NCI-H2029 (cell line): Measurements from ENCODE around the gene ZBED6.
"Not testable (repeated sequence)": the region's sequence is repeated elsewhere in the genome, so short reads cannot be mapped to it uniquely, and the experiment has no call there.

Experiments used
- DNase-seq: peaks from one replicate; lab custom pipeline; 2025; lab: John Stamatoyannopoulos, UW

ZBED6 gene

DNA sequence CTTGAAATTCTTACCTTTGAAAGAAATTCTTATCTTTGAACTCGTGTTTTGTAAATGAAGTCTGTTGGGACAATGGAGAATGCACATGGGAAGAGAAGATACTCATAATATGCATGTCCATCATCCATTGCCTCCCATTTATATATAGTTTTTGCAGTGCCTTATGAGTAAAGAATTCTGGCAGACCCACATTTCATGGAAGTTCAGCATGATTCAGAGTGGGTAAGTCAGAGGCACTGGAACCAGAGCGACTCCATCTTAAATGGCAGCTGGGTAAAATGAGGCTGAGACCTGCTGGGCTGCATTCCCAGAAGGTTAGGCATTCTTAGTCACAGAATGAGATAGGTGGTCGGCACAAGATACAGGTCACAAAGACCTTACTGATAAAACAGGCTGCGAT is 16.6 kb upstream of the ZBED6 start:
- no peak for DNase-seq

DNA sequence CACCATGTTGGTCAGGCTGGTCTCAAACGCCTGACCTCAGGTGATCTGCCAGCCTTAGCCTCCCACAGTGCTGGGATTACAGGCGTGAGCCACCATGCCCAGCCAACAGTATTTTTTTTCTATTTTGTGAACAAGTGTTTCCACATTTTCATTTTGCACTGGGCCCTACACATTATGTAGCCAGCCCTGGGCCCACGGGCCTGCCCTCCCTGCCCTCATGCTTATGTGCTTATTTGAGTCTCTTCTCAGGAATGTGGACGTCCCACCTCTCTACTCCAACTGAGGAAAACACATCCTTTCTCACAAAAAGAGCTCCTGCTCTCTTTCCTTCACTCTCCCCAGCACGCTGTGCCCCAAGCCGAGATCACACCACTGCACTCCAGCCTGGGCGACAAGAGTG is 13.5 kb upstream of the ZBED6 start:
- no peak for DNase-seq

DNA sequence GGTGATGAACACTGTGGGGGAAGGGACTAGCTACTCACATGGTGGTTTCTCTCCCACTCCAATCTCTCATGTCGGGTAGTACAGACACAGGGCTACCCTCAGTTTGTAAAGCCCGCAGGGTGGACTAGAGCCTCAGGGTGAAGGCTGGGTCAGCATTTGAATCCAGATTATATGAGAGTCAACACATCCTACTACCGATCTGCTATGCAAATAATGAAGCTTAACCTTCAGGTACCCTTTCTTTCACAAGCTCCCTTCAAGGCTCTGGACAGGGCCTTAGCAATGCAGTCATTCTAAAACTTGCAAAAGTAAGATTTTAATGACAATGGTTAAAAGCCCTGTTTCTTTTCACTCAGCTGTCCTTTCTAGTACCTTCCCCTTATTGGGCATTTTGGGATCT is 5.5 kb upstream of the ZBED6 start:
- DNase-seq, result no peak

DNA sequence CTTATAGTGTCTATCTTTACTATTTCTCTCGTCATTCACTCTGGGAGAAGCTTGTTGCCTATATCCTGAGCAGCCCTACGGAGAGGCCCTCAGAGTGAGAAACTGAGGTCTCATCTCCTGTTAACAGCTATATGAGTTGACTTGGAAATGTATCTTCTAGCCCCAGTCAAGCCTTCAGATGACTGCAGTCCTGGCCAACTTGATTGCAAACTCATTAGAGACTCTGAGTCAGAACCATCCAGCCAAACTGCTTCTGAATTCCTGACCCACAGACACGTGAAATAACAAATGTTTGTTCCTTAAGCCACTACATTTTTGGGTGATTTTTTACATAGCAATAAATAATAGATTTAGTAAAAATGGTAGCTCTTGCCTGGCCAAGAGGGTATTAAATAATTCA is 3.9 kb upstream of the ZBED6 start:
- no peak for DNase-seq

DNA sequence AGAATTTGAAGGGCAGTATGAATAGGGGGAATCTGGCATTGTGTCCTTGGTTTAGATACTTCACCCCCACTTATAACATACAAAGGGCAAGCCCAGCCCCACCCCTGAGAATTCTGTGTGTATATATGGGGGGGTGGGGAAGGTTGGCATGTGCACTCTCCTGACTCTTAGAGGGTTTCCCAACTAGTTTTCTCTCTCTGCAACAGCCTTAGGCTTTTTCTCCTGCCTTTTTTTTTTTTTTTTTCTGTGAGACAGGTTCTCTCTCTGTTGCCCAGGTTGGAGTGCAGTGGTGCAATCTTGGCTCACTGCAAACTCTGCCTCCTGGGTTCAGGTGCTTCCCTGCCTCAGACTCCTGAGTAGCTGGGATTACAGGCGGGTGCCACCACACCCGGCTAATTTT is 2.9 kb upstream of the ZBED6 start:
- DNase-seq, result no peak

DNA sequence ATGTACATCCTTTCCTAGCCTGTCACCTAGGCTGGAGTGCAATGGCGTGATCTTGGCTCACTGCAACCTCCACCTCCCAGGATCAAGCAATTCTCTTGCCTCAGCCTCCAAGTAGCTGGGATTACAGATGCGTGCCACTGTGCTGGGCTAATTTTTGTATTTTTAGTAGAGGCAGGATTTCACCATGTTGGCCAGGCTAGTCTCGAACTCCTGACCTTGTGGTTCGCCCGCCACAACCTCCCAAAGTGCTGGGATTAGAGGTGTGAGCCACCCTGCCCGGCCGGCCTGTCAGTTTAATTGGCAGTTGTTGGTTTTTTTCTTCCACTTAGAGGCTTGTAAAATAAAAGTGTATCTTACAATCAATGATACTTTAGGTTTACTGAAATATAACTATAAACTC is 1.9 kb upstream of the ZBED6 start:
- not testable (repeated sequence) for DNase-seq

DNA sequence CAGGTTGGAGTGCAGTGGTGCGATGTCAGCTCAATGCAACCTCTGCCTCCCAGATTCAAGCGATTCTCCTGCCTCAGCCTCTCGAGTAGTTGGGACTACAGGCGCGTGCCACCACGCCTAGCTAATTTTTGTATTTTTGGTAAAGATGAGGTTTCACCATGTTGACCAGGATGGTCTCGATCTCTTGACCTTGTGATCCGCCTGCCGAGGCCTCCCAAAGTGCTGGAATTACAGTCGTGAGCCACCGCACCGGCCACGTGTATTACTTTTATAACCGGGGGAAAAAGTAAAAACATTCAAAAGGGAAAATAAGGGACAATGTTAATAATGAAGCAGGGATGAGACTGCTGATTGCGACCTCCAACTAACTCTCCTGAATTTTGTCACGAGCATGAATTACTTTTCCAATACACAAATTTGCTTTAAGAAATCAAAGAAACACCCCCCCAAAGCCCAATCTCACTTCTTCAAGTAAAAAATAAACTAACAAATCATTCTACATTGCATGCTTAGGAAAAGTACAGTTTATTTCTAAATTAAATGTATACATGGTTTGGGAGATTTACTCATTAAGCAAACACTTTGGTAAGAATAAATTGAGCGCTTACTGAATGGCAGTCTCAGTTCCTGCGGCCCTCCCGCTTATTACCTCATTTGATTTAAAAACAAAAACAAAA is 521 bp upstream of the ZBED6 start:
- no peak for DNase-seq

DNA sequence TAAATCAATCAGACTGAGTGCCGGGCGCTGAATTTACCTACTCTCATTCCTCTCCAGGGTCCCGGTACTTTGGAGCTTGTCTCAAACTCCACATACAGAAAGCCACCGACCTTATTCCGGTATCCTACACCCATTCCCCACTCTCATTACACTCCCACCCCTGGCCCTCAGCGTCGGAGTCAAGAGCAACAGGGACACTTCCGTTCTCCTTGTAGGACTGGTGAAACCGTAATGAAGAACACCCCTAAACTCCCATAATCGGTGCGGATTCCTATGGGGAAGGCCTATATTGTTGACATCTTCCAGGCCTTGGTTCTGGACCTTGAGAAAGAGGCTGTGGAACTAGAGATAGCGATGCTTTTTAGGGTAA is 798 bp downstream of the ZBED6 start:
- DNase-seq, result no peak

DNA sequence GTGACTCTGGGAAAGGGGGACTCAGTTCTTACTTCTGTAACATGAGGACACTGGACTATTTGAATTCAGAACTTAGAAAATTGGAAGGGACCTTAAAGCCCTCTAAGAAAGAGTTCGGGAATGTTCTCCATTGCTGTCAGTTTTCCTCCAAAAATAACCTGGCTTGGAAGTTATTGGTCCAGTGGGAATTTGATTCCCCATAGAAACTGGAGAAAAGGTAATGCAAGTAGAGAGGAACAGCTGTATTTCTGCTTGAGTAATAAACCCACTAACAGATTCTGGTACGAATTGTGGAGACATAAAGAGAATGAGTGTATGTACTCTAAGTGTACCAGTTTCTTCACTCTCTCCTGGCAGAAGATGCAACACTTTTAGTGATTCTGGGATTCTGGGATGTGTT is 1.8 kb downstream of the ZBED6 start:
- no peak for DNase-seq

DNA sequence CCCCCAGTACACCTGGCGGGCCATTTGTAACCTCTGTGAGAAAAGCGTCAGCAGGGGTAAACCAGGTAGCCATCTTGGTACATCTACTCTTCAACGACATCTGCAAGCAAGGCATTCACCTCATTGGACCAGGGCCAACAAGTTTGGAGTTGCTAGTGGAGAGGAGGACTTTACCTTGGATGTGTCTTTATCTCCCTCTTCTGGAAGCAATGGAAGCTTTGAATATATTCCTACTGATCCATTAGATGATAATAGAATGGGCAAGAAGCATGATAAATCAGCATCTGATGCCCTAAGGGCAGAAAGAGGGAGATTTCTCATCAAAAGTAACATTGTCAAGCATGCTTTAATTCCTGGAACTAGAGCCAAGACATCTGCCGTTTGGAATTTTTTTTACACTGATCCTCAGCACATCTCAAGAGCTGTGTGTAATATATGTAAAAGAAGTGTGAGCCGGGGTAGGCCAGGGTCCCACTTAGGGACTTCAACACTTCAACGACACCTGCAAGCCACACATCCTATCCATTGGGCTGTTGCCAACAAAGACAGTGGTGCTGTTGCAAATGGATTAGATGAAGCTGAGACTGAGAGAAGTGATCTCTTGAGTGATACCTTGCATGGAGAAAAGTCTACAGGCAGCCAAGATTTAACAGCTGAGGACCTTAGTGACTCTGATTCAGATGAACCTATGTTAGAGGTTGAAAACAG is 2.7 kb downstream of the ZBED6 start:
- DNase-seq, result no peak

DNA sequence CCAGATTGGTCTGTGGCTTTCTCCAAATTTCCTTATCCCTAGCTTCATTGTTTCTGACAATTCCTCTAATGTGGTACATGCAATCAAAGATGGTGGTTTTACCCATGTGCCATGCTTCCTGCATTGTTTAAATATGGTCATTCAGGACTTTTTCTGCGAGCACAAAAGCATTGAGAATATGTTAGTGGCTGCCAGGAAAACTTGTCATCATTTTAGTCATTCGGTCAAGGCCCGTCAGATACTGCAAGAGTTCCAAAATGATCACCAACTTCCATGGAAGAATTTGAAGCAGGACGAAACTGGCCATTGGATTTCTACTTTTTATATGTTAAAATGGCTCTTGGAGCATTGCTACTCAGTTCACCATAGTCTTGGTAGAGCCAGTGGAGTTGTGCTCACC is 3.7 kb downstream of the ZBED6 start:
- no peak for DNase-seq

DNA sequence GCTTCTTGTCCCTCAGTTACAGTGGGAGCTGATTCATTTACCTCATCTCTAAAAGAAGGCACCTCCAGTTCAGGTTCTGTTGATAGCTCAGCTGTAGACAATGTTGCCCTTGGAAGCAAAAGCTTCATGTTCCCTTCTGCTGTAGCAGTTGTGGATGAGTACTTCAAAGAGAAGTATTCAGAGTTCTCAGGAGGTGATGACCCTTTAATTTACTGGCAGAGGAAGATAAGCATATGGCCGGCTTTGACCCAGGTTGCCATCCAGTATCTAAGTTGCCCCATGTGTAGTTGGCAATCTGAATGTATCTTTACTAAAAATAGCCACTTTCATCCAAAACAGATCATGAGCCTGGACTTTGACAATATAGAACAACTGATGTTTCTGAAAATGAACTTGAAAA is 4.5 kb downstream of the ZBED6 start:
- DNase-seq, result no peak

DNA sequence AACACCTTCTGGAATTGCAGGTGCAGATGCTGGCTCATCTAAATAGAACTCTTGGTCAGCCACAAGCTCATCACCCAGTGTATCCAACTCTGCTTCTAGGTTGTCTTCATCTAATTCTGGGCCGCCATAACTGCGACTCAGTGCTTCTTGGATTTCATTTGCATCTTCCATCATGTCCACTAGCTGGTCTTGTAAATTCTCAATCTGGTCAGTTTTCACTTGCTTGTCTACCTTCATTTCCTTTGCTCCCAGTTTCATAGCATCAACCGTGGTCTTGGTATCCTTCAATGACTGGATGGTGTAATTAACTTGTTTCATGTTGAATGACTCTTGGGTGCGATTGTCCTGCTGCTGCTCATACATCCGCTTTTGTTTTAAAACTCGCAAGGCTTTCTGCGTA is 10.3 kb downstream of the ZBED6 start:
- no peak for DNase-seq

DNA sequence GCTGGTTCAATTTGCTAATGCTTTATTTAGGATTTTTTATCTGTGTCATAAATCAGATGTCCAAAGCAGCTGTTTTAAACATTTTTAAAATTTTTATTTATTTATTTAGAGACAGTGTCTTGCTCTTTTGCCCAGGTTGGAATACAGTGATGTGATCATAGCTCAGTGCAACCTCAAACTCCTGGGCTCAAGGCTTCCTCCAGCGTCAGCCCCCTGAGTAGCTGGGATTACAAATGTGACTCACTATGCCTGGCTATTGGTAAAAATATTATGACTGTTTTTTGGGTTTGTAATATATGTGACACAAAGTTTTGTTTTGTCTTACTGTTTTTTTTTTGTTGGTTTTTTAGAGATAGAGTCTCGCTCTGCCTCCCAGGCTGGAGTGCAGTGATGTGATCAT is 11.8 kb downstream of the ZBED6 start:
- no peak for DNase-seq

DNA sequence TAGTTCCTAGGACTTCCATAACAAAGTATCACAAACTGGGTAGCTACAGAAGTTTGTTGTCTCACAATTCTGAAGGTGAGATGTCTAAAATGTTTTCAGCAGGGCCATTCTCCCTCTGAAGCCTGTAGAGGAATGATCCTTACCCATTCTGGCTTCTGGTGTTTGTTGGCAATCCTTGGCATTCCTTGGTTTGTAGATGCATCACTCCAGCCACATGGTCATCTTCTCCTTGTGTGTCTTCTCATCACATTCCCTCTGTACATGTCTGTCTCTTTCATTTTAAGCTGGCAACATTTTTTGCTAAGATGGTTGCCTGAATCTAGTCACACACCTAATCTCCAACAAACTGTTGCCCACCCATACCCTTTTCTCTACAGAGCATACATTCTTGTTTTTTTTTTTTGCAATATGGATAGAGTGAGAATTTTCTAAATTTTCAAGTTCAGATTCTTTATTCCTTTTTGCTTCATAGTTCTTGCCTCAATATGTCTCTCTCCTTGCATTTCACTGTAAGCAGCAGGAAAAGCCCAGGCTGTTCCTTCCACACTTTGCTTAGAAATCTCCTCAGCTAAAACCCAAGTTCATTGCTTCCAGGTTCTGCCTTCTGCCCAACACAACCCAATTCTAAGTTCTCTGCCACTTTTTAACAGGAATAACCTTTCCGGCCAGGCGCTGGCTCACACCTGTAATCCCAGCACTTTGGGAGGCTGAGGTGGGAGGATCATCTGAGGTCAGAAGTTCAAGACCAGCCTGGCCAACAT is 18.3 kb downstream of the ZBED6 start:
- DNase-seq, result no peak

DNA sequence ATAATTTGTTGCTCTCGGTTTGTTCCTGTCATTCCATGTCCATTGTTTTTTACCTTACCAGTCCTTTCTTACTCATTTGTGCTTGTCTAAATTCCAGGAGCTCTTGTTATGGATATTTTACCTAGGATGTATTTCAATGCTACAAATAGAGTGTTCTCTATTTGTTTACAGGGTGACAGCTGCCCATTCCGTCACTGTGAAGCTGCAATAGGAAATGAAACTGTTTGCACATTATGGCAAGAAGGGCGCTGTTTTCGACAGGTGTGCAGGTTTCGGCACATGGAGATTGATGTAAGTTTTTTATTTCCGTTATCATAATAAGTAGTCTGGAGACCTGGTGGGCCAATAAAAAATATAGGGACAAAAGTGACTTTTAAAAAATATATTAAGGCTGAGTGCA is 23.0 kb downstream of the ZBED6 start:
- DNase-seq, result no peak

DNA sequence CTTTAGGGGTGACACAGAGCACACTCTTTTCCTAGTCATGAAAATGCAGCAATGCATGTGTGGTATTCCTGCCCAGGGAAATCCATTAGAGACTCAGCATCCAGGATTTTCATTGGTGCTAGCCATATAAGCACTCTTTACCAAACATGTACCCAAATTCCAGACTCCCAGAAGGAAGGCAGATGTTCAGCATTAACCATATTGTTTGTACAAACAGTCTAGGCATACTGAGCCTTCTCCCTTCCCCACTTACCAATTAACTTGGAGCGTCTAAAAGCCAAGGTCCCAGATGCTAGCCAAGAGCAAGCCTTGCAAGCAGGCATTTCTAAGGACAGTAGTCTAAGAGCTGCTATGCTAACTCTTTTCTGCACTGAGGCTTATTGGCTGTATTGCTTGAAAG is 27.9 kb downstream of the ZBED6 start:
- no peak for DNase-seq

DNA sequence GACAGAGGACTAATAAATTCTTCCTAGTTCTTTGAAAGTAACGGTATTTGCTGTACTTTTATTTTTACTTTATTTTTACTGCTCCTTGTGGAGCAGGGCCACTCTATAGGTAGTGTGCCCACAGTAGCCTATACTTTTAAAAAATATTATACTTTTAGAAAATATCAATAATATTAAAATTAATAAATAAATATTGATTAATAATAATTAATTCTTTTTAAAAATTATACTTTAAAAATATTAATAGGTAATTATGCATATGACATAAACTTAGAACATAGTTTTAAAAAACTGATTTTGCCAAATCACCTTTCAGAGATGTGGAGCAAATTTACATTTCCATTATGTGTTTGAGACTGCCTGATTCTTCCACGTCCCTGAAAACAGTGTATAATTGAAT is 30.8 kb downstream of the ZBED6 start:
- no peak for DNase-seq

DNA sequence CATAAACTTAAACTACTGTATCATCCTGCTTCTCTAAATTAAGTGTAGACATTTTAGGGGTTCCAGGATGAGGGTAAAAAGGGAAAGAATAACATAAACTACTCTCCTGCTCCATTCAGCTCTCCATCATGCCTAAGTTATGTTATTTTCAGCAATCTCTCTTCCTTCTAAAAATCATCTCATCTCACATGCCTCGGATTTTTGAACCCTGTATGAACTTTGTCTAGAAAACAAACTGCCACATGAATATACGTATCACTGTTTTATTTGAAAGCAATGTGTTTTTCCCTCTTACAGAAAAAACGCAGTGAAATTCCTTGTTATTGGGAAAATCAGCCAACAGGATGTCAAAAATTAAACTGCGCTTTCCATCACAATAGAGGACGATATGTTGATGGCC is 32.6 kb downstream of the ZBED6 start:
- DNase-seq, result no peak

DNA sequence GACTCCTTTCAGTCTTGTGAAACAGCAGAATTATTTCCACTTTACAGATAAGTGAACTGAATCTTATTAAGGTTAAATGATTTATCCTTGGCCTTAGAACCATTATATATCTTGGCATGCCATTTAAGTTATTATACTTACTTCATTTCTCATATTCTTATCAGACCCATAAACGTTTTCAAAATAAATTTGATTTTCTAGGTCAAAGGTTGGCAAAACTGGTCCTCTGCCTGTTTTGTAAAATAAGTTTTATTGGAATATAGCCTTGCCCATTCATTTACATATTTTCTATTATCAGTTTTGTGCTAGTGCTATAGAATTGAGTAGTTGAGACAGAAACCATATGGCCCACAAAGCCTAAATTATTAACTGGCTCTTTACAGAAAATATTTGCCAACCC is 33.1 kb downstream of the ZBED6 start:
- no peak for DNase-seq

DNA sequence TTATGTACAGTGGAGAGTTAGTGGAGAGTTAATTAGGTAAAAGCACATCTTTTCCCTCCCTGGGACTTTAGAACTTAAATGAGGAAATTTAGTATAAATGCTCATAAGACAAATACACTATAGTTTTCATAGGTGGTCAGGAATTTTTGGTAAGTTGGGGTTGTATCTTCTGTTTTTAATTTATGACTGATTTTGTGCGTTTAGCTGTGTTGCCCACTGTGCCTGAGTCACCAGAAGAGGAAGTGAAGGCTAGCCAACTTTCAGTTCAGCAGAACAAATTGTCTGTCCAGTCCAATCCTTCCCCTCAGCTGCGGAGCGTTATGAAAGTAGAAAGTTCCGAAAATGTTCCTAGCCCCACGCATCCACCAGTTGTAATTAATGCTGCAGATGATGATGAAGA is 33.8 kb downstream of the ZBED6 start:
- DNase-seq, result not testable (repeated sequence)

DNA sequence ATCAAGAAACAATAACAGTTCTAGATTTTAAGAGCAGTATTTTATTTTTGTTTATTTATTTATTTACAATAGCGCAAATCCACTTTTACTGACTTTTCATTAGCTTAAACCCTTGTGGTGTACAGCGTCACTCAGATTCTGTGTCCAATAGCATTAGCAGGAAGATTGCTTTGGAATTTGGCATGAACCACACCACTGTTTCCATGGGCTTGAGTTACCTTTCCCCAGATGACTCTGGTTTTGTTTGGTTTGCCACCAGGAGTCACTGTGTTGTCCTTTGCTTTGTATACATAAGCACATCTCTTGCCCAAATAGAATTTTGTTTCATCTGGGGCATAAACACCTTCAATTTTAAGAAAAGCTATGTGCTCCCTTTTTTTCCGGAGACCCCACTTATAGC is 40.1 kb downstream of the ZBED6 start:
- DNase-seq, result no peak

DNA sequence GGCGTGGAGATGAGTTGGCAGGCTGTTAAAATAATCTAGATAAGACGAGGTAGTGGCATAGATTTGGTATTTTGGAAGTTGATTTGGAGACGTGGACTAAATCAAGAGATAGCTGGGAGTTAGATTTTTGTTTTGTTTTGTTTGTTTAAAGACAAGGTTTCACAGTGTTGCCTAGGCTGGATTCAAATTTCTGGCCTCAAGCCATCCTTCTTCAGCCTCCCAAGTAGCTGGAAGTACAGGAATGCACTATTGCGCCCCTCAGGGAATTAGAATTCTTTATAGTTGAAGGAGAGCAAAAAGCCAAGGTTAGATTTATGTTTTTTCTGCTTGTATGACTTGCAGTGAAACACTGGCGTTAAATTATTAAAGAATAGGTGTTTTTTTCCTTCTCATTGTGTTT is 43.7 kb downstream of the ZBED6 start:
- DNase-seq, result no peak
